Kidney (tissue), 14 donors: ENCODE measurements around the gene NFKBIA. TPM values are rescaled to one million over a fixed set of nuclear protein-coding genes. Genes with fewer than 3 reads are reported as not detected.

Source experiments
- DNase-seq, 5 donors: peaks; one replicate each; pipeline ENCODE4 v3.0.0-alpha.2; 2013 to 2020
- FAIRE-seq: peaks from 2 replicates; lab custom pipeline; 2012; peaks lifted over from hg19 to GRCh38; lab: Jason Lieb, UNC
- H3K27ac ChIP-seq, 2 donors: one replicate each; pipeline ENCODE4 v1.7.0; 2013; ENCODE audit warnings: low read depth in 2 of 2, low read length in 2 of 2, inconsistent platforms in 1 of 2
- H3K27me3 ChIP-seq: one replicate; pipeline ENCODE4 v1.7.1; 2013; ENCODE audit warnings: low read length, inconsistent platforms; ENCODE audit not compliant: control insufficient read depth, insufficient read depth
- H3K36me3 ChIP-seq, 3 donors: one replicate each; pipeline versions ENCODE4 v1.7.0 to v1.7.1; 2013; ENCODE audit warnings: low read length in 3 of 3, control low read depth in 1 of 3, inconsistent platforms in 1 of 3; ENCODE audit not compliant: insufficient read depth in 3 of 3, control insufficient read depth in 2 of 3
- H3K4me1 ChIP-seq, 3 donors: one replicate each; pipeline versions ENCODE4 v1.7.0 to v1.7.1; 2013; ENCODE audit warnings: low read length in 3 of 3, inconsistent platforms in 1 of 3, low read depth in 1 of 3; ENCODE audit not compliant: control insufficient read depth in 2 of 3, insufficient read depth in 2 of 3
- H3K4me3 ChIP-seq, 3 donors: one replicate each; pipeline versions ENCODE4 v1.7.0 to v1.8.1; 2013; ENCODE audit warnings: low read length in 3 of 3, control low read depth in 1 of 3, inconsistent platforms in 1 of 3
- H3K9ac ChIP-seq, 3 donors: one replicate each; pipeline versions ENCODE4 v1.7.0 to v1.7.1; 2013; ENCODE audit warnings: low read length in 3 of 3, control low read depth in 1 of 3, inconsistent platforms in 1 of 3
- H3K9me3 ChIP-seq, 3 donors: one replicate each; pipeline versions ENCODE4 v1.7.0 to v1.7.1; 2013; ENCODE audit warnings: low read length in 3 of 3, control low read depth in 1 of 3, inconsistent platforms in 1 of 3; ENCODE audit not compliant: control insufficient read depth in 2 of 3, insufficient read depth in 1 of 3
- CTCF ChIP-seq: IDR thresholded peaks from 3 replicates; pipeline ENCODE4 v1.5.1; 2012; ENCODE audit warnings: mild to moderate bottlenecking, moderate library complexity, borderline replicate concordance; ENCODE audit not compliant: insufficient read depth; ENCODE audit errors: extremely low read depth
- intact Hi-C: fragments of 100-400 bp; cut with DNase I; formaldehyde crosslinking; loops from one replicate; pipeline ENCODE4 v1.11.1; 2022
- polyA plus RNA-seq: library from polyadenylated mRNA; stranded (reverse); fragments of 350-450 nt; fragmentation: Illumina TruSeq; extraction: RNeasy Lipid Tissue Mini Kit (QIAGEN cat#74804); gene quantifications from one replicate; pipeline ENCODE4 v1.2.3, GENCODE V29; 2014; ENCODE audit warnings: low read depth, low replicate concordance; ENCODE audit not compliant: insufficient read depth
- total RNA-seq: library from RNA; stranded (reverse); fragmentation: NEBNext Ultra II Directional; extraction: Animal tissue kit (Norgen Biotek cat#: 25700); gene quantifications from one replicate; pipeline ENCODE4 v1.2.1, GENCODE V29; 2021
- donor health status: control.
- donor health status: control.
- donor health status: control.
- donor health status: control.
- donor health status: control.
- donor health status: DM: yes; HTN: yes; CAD: no.
- donor health status: Normal renal cell carcinoma (clear cell type).

The NFKBIA gene
- total and polyA plus RNA-seq, 2 donors from 2014 or later, result 131 to 171 TPM

DNA sequence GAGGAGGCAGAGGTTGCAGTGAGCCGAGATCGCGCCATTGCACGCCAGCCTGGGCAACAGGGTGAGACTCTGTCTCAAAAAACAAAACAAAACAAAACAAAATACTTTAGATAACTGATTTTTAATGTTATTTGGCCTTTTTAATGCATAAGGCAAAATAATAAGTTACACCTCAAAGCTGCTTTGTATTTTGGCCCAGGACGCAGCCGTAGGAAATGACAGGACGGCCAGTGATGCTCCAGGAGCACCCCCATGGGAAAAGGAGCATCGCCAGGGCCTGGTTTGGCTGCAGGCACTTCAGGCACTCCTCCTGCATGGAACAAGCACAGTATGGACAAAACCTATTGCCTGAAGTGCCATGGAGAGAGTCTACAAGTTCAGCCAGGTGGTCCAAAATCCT, 3.5 kb upstream of the NFKBIA start:
- Histone ChIP-seq H3K9me3 (no peaks in the 10 kb centered on the region), H3K27ac (no peak overlapping the region), H3K27me3 (no peaks in the 10 kb centered on the region), H3K4me3 (no peak overlapping the region), H3K36me3 (peaks cover 0 to 6% (median 6%) of the 10 kb centered on the region in 3 donors), H3K9ac (no peak overlapping the region), H3K4me1 (peaks cover 4 to 11% (median 6%) of the 10 kb centered on the region in 3 donors)
- FAIRE-seq (no peak), DNase-seq (no peak)
- intact Hi-C loops, result no loop called here
- no peak for TF ChIP-seq CTCF

GRCh38 chr14:35407306-35407630, 2.7 kb upstream of the NFKBIA start:
- no peak for FAIRE-seq
- intact Hi-C loops, result no loop called here

GRCh38 chr14:35406506-35407305, 2.2 kb upstream of the NFKBIA start:
- H3K9ac ChIP-seq, result peak overlapping the region in 1 of 3 donors; percentile 5
- peak; percentile 85 for TF ChIP-seq CTCF
- H3K27me3 ChIP-seq, result no peaks in the 10 kb centered on the region
- DNase-seq, result peak in 2 of 5 donors; percentile 66 to 86
- H3K4me3 ChIP-seq, result no peak overlapping the region
- H3K9me3 ChIP-seq, result no peaks in the 10 kb centered on the region
- peaks cover 4 to 18% (median 13%) of the 10 kb centered on the region in 3 donors for H3K4me1 ChIP-seq
- intact Hi-C loops, result no loop called here
- no peak overlapping the region for H3K27ac ChIP-seq
- H3K36me3 ChIP-seq, result peaks cover 2 to 18% (median 17%) of the 10 kb centered on the region in 3 donors
- peak; percentile 70 for FAIRE-seq

More at GRCh38 chr14:35407306-35407630, 2.7 kb upstream of the NFKBIA start:
- H3K4me1 ChIP-seq, result peaks cover 4 to 17% (median 13%) of the 10 kb centered on the region in 3 donors
- no peak for DNase-seq
- no peak for TF ChIP-seq CTCF
- H3K9ac ChIP-seq, result no peak overlapping the region
- no peaks in the 10 kb centered on the region for H3K9me3 ChIP-seq
- H3K27me3 ChIP-seq, result no peaks in the 10 kb centered on the region
- H3K27ac ChIP-seq, result no peak overlapping the region
- no peak overlapping the region for H3K4me3 ChIP-seq
- H3K36me3 ChIP-seq, result peaks cover under 1 to 13% (median 13%) of the 10 kb centered on the region in 3 donors
